HEK293T (cell line): ENCODE results near the gene TRAPPC12.

Source experiments
- FOXA1 ChIP-seq: fragments of 450-650 bp; IDR thresholded peaks from 2 replicates; pipeline ENCODE4 v1.6.1; 2016; ENCODE audit warnings: mild to moderate bottlenecking
- TARDBP ChIP-seq: fragments of 450-650 bp; IDR thresholded peaks from 2 replicates; pipeline ENCODE4 v1.6.1; 2016

- no peak for TF ChIP-seq TARDBP
- TF ChIP-seq FOXA1: no peak
These were observed 24.9 kb downstream of the TRAPPC12 start for GRCh38 chr2:3404349-3404894.
